Pancreas (tissue), 10 donors: ENCODE measurements around the gene GGTA1. TPM values are rescaled to one million over a fixed set of nuclear protein-coding genes. Genes with fewer than 3 reads are reported as not detected.

ENCODE experiments used
- ATAC-seq, 4 donors: fragments of 200-7000 bp; cut with Tn5 transposase; one replicate each; pipeline versions ENCODE4 v1.8.0 to v1.9.1; 2020; ENCODE audit warnings: mild to moderate bottlenecking in 4 of 4, moderate library complexity in 4 of 4
- DNase-seq, 6 donors: peaks; one replicate each; pipeline ENCODE4 v3.0.0-alpha.2; 2020
- FAIRE-seq: peaks from 2 replicates; lab custom pipeline; 2012; peaks lifted over from hg19 to GRCh38; lab: Jason Lieb, UNC
- H3K27ac ChIP-seq, 4 donors: fragments of 200-600 bp; sonication (generic); 1 replicate in 3 of 4; 2 replicates in 1 of 4; pipeline versions ENCODE4 v1.5.0 to v1.8.0; 2020
- H3K27me3 ChIP-seq, 4 donors: fragments of 200-600 bp; one replicate each; pipeline ENCODE4 v1.8.0; 2021
- H3K36me3 ChIP-seq, 3 donors: fragments of 200-600 bp; sonication (generic) in 1 of 3; one replicate each; pipeline versions ENCODE4 v1.5.0 to v1.8.0; 2020 to 2021
- H3K4me1 ChIP-seq, 3 donors: fragments of 200-600 bp; one replicate each; pipeline ENCODE4 v1.8.0; 2021
- H3K4me3 ChIP-seq, 4 donors: fragments of 200-600 bp; sonication (generic) in 2 of 4; one replicate each; pipeline versions ENCODE4 v1.5.0 to v1.8.0; 2020 to 2021
- H3K9me3 ChIP-seq, 4 donors: fragments of 200-600 bp; one replicate each; pipeline ENCODE4 v1.8.0; 2021
- CTCF ChIP-seq, 4 donors: fragments of 200-600 bp; sonication (generic) in 3 of 4; IDR thresholded peaks; one replicate each; pipeline versions ENCODE4 v1.5.0 to v1.8.0; 2021; ENCODE audit warnings: antibody characterized with exemption in 4 of 4
- WGBS, 2 donors: extraction: QIAGEN DNeasy Blood & Tissue Kit; methylation state at CpG; one replicate each; pipeline ENCODE4 v1.1.7; 2013; 5-methylcytosine and 5-hydroxymethylcytosine counted together
- intact Hi-C, 3 donors: fragments of 100-400 bp; cut with DNase I; formaldehyde crosslinking; loops; one replicate each; pipeline versions ENCODE4 v1.11.1 to v1.14.2; 2022
- polyA plus RNA-seq, 2 donors: library from polyadenylated mRNA; stranded (reverse); fragments of 200-250 nt; gene quantifications; one replicate each; pipeline ENCODE4 v1.2.3, GENCODE V29; 2013
- total RNA-seq, 6 donors: library from RNA; stranded (reverse); fragmentation: NEBNext Ultra II Directional in 4 of 6; extraction: Animal tissue kit (Norgen Biotek cat#: 25700) in 4 of 6; gene quantifications; one replicate each; pipeline versions ENCODE4 v1.2.1 to v1.2.4, GENCODE V29; 2021 to 2023
- donor health status: healthy with polysubstance abuse.
- donor health status: DM: no; HTN: no; CAD: no; lungs with moderate emphysema.
- donor health status: DM: no; HTN: no; CAD: no.
- donor health status: control.
- donor health status: control.
- donor health status: Bipolar disorder and iron deficiency.
- donor health status: DM: yes; HTN: yes; CAD: no.
- donor health status: DM: no; HTN: no; CAD: no.
- donor health status: DM: no; HTN: no; CAD: no.
- donor health status: DM: yes; HTN: yes; CAD: no.

Gene GGTA1
- total and polyA plus RNA-seq, 8 donors, result 0.14 to 3.6 (median 1.5) TPM

DNA sequence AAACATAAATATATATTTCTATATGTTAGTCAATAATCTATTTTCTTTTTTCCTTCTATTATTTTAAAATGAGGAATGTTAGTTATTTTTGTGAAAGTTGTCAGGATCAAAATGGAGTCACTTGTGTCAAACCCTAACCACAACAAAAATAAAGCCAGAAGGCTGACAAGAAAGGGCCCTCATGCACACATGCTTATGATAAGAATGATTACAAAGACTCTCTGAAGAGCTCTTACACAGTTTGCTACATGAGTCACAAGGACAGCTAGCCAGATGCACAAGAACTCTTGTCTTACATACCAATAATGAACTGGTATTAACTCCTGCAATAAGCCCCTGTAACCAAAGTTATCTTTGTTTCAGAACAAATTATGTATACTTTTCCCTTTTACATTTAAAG lies 64.7 kb downstream of the GGTA1 start:
- no peak overlapping the region for H3K4me3 ChIP-seq
- H3K27ac ChIP-seq, result no peak overlapping the region
- H3K27me3 ChIP-seq, result no peaks in the 10 kb centered on the region
- no peak for DNase-seq
- H3K4me1 ChIP-seq, result no peaks in the 10 kb centered on the region
- H3K36me3 ChIP-seq, result no peaks in the 10 kb centered on the region
- FAIRE-seq, result no peak
- H3K9me3 ChIP-seq, result no peaks in the 10 kb centered on the region
- intact Hi-C loops, result no loop called here
- no peak for ATAC-seq
- TF ChIP-seq CTCF (IDR thresholded peaks at IDR 0.05), result no peak

GRCh38 chr9:121427899-121428298 lies 71.7 kb downstream of the GGTA1 start:
- no peak for TF ChIP-seq CTCF (IDR thresholded peaks at IDR 0.05)
- no peak for DNase-seq
- no peaks in the 10 kb centered on the region for H3K36me3 ChIP-seq
- no peaks in the 10 kb centered on the region for H3K4me1 ChIP-seq
- no peak overlapping the region for H3K27ac ChIP-seq
- no peak for FAIRE-seq
- intact Hi-C loops, result no loop called here
- no peak for ATAC-seq
- no peaks in the 10 kb centered on the region for H3K9me3 ChIP-seq
- H3K27me3 ChIP-seq, result no peaks in the 10 kb centered on the region
- H3K4me3 ChIP-seq, result no peak overlapping the region
- 47 to 57% methylated on average over 1 of the region's 1 CpG for whole genome bisulfite sequencing, 2 donors

DNA sequence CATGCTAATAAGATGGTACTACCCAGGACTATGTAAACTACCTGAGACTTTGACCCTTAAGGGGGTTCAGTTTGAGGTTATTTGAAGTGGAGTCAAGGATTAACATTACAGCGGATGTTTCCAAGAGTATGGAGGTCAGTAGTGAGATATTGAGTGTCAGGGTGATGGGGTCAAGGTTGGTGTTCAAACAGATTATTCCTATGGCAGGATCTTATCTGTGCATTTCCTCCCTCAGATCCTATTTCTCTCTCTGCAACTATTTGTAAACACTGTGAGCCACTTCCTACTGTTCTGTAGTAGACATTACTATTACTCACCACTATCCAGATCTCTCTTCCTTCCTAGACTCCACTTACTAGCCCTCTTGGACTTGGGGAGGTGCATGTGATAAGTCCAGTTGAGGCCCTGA lies 75.6 kb downstream of the GGTA1 start:
- DNase-seq (no peak), ATAC-seq (no peak), FAIRE-seq (no peak)
- no peak for TF ChIP-seq CTCF (IDR thresholded peaks at IDR 0.05)
- Histone ChIP-seq H3K4me3 (no peak overlapping the region), H3K9me3 (no peaks in the 10 kb centered on the region), H3K27ac (no peak overlapping the region), H3K27me3 (no peaks in the 10 kb centered on the region), H3K36me3 (no peaks in the 10 kb centered on the region), H3K4me1 (no peaks in the 10 kb centered on the region)
- intact Hi-C loops, result no loop called here
- 79 to 90% methylated on average over 1 of the region's 1 CpG for WGBS, 2 donors

DNA sequence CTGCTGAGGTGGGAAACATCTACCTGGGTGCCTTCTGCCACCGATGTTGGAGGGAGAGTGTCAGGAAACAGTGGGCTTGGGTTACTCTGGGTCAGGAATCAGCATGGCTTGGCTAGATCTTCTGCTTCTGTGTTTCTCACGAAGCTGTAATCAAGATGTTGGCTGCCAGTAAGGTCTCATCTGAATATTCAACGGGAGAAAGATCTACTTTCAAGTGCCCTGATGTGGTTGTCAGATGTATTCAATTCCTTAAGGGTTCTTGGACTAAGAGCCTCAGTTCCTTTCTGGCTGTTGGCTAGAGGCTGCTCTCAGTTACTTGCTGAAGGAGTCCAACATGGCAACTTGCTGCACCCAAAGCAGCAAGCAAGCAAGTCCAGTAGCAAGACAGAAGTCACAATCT lies 87.7 kb downstream of the GGTA1 start:
- no peak for TF ChIP-seq CTCF (IDR thresholded peaks at IDR 0.05)
- intact Hi-C loops, result no loop called here

GRCh38 chr9:121405899-121406298 lies 93.7 kb downstream of the GGTA1 start:
- Histone ChIP-seq H3K27ac (no peak overlapping the region), H3K27me3 (no peaks in the 10 kb centered on the region), H3K4me1 (no peaks in the 10 kb centered on the region), H3K36me3 (no peaks in the 10 kb centered on the region), H3K9me3 (no peaks in the 10 kb centered on the region), H3K4me3 (no peak overlapping the region)
- no peak for FAIRE-seq
- WGBS, 2 donors, result 58 to 79% methylated on average over 1 of the region's 1 CpG
- intact Hi-C loops, result no loop called here
- DNase-seq, result no peak
- TF ChIP-seq CTCF (IDR thresholded peaks at IDR 0.05), result no peak
- ATAC-seq, result no peak

More for the DNA sequence above, 87.7 kb downstream of the GGTA1 start:
- no peak for ATAC-seq
- 62% methylated on average over 3 of the region's 3 CpGs for WGBS, 2 donors
- Histone ChIP-seq H3K4me3 (no peak overlapping the region), H3K27me3 (no peaks in the 10 kb centered on the region), H3K27ac (no peak overlapping the region), H3K4me1 (no peaks in the 10 kb centered on the region), H3K9me3 (no peaks in the 10 kb centered on the region), H3K36me3 (no peaks in the 10 kb centered on the region)
- FAIRE-seq, result no peak
- DNase-seq, result no peak

Other genes starting within 250 kb of the GGTA1 start
- 100 to 1,000 TPM in 3 of 6 donors, 10 to 100 TPM in 3; 44.0 to 190 (median 97.8) TPM for gene GSN, start 231.7 kb downstream of the GGTA1 start, total RNA-seq
- 100 to 1,000 TPM; 154 to 193 TPM for gene GSN, start 231.7 kb downstream of the GGTA1 start, polyA plus RNA-seq
- gene STOM, start 129.6 kb downstream of the GGTA1 start, total RNA-seq, result 10 to 100 TPM; 13.9 to 65.1 (median 33.9) TPM
- 10 to 100 TPM; 25.4 to 30.9 TPM for gene STOM, start 129.6 kb downstream of the GGTA1 start, polyA plus RNA-seq
- 10 to 100 TPM; 19.8 to 52.1 (median 25.3) TPM for gene DAB2IP, start 151.8 kb upstream of the GGTA1 start, total RNA-seq
- 10 to 100 TPM; 14.7 to 27.9 TPM for gene DAB2IP, start 151.8 kb upstream of the GGTA1 start, polyA plus RNA-seq